Activated effector memory CD4-positive, alpha-beta T cell treated with anti-CD3 and anti-CD28 coated beads, Interleukin-2, amount 50 U/mL, for 16 hours (primary cell): ENCODE results near the gene NCMAP.
A peak's percentile ranks its signal among the peaks of the same experiment; 100 is the strongest.

Experiments used
- DNase-seq: peaks from one replicate; pipeline ENCODE4 v3.0.0-alpha.2; 2020

NCMAP gene

DNA sequence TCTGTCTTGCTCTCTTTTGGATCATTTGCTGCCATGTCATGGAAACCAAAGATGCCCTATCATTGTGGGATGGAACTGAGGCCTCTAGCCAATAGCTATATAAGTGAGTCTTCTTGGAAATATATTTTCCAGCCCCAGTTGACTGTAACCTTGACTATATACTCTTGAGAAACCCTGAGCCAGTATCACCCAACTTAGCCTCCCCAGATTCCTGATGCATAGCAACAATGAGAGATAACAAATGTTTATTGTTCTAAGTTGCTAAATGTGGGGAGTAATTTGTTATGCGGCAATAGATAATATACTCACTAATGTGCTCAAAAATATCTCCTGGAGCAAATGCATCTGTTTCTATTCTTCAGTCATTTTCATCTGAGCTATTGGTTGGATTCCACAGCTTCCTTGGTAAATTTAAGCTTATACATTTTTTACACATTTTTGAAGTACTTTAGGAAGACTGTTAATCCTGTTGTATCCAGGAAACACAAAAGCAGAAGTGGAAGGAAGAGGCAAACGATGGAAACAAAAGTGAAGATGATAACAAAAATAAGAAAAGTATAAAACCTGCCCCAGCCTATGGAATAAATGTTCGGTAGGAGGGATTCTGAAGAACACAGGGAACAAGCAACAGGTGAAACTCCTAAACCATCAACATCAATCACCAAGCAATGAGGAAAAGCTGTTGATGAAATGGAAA is 80.9 kb downstream of the NCMAP start:
- DNase-seq: no peak

DNA sequence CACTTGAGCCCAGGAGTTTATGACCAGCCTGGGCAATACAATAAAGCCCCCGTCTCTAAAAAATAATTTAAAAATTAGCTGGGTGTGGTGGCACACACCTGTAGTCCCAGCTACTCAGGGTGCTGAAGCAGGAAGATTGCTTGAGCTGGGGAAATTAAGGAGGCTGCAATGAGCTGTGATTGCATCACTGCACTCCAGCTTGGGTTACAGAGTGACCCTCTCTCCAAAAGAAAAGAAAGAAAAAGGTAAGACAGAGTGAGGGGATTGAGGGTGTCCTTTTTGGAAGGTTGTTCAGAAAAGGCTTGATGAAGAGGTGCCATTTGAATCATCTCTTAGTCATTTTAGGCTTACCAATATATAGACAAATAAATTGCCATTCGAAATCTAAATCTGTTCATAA is 83.2 kb downstream of the NCMAP start:
- no peak for DNase-seq

DNA sequence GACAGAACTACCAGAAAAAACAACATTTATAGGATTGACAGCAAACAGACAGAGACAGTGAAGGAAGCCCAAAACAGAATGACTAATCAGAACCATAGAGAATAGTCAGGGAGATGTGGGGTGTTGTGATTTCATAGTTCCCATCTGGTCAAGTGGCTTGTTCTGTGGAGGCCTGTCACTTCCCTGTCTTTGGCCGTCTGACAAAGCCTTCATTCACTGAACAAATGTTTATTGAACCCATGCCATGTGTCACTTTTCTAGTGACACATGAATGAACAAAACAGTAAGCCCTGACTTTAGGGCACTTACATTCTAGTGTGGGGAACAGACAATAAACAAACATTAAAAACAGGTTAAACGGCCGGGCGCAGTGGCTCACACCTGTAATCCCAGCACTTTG is 84.0 kb downstream of the NCMAP start:
- no peak for DNase-seq

DNA sequence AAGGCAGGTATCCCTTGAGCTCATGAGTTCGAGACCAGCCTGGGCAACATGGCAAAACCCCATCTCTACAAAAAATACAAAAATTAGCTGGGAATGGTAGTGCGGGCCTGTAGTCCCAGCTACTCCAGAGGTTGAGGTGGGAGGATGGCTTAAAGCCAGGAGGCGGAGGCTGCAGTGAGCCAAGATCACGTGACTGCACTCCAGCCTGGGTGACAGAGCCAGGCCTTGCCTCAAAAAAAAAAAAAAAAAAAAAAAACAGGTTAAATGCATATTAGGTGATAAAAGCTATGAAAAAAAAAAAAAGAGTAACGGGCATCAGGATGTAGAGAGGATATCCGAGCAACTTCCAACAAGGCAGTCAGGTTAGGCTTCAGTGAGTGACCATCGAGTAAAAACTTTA is 84.4 kb downstream of the NCMAP start:
- DNase-seq: no peak

DNA sequence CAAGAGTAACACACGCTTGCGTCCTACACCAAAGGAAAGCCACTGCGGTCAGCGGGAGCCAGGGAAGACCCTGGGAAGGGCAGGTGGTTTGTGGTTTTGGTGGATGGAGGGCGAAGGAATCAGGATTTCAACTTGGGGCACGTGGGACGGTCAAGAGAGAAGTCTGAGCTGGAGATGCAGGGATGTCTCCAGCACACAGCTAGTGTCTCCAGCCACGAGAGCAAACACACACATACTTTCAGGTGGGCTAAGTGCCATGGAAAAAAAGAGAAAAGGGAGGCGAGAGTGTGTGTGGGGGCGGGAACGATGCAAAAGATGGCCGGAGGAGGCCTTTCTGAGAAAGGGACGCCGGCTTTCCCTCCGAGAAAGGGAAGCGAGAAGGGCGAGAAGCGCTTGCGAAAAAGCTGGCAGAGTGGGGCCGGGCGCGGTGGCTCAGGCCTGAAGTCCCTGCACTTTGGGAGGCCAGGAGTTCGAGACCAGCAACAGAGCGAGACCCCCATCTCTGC is 85.8 kb downstream of the NCMAP start:
- DNase-seq: peak; percentile 72

DNA sequence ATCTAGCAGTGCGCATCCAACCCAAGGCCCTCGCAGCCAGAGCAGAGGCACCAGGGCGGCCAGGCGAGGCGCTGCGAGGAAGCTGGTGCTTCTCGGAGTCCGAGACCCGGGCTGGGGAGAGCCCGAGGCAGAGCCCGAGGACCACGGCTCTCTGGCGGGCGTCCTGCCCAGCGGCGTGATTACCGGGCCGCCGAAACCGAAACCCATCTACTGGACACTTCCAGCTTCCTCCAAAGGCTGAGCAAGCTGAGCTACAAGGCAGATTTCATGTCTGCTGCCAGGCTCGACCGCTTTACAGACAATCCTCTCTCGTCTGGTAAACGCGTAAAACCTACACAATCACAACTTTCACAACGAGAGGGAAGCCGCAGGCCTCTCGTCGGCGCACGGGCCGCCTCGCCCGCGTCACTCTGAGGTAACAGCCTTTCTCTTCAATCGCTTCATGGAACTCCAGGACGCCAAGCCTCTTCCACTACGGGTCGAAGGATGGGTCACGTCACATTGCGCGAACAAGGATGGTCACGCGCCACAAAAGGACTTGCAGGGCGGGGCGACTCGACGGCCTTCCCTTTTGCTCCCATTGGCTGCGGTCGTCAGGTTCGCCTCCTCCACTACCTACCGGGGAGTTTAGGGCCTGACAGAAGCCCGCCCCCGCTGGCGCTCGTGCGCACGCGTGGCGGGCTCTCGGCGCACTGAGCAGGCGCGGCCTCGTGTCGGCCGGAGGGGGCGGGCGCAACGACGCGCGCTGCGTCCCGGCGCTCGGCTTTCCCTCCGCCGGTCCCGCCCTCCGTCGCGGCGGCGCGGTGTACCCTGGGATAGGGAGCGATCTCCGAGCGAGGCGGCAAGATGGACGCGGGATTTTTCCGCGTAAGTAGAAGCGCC is 86.8 kb downstream of the NCMAP start, which contains the start of gene SRRM1:
TSS of gene SRRM1 (plus strand) at position 822 of the 882 bp plus-strand sequence. CDS start at position 847, 25 bp downstream.
- DNase-seq: peak; percentile 99

GRCh38 chr1:24643363-24644099 is 87.6 kb downstream of the NCMAP start:
- DNase-seq: peak; percentile 72

DNA sequence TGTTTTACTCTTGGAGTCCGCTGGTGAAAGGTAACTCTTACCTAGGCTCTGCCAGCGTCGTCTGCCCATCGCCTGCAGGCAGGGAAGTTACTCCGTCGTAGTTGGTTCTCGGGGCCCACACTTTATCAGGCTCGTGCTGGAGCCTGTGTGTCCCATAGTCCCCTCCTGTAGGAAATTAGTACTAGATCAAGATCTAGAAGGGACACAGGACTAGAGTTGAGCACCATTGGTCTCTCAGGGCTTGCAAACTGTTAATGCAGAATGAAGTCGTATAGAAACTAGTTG is 88.2 kb downstream of the NCMAP start:
- DNase-seq: no peak

- no peak for DNase-seq
Observed at GRCh38 chr1:24648919-24649318, 93.0 kb downstream of the NCMAP start.

DNA sequence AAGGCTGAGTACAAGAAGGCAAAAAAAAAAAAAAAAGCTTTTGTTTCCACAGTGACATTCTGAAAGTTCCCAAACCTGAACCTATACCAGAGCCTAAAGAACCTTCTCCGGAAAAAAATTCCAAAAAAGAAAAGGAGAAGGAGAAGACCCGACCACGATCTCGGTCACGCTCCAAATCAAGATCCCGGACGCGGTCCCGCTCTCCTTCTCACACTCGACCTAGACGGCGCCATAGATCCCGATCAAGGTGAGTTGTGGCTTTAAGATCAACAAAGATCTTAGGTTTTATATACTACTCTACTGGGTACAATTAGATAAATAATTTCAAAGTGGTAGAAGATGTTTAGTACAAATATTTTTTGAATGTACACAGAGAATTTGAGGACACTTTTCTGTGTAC is 96.5 kb downstream of the NCMAP start:
- DNase-seq: no peak

- no peak for DNase-seq
Observed at GRCh38 chr1:24654010-24654409, 98.1 kb downstream of the NCMAP start.

DNA sequence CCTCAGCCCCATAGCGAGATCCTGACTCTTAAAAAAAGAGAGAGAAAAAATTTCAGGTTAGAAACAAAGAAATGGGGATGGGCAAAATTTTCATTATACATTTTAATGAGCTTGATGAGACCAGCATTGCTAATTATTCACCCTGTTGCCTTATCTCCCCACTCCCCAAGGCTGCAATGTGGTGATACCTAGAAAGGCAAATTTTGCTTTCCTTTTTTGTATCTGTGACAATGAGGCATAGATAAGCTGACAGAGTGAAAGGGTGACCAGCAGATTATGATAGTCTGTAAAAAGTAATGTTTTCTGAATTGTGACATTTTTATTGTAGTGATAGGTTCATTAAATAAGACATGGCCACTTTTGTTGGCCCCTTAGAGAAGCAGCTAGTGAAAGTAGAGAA is 100.2 kb downstream of the NCMAP start:
- no peak for DNase-seq

- no peak for DNase-seq
Observed at GRCh38 chr1:24657781-24658180, 101.9 kb downstream of the NCMAP start.
